Right cardiac atrium (tissue), 5 donors: ENCODE results near the gene FAM110A. TPM values are rescaled to one million over a fixed set of nuclear protein-coding genes. Genes with fewer than 3 reads are reported as not detected.
A peak's percentile ranks its signal among the peaks of the same experiment; 100 is the strongest.
"Not testable (repeated sequence)": the region's sequence is repeated elsewhere in the genome, so short reads cannot be mapped to it uniquely, and the experiment has no call there.

Experiments
- ATAC-seq, 2 donors: fragments of 200-7000 bp; cut with Tn5 transposase; one replicate each; pipeline versions ENCODE4 v1.8.0 to v1.9.1; 2020; ENCODE audit warnings: moderate library complexity in 2 of 2, mild to moderate bottlenecking in 1 of 2
- DNase-seq, 3 donors: peaks; one replicate each; pipeline ENCODE4 v3.0.0-alpha.2; 2020
- H3K27ac ChIP-seq: one replicate; pipeline ENCODE4 v1.5.1; 2013; ENCODE audit warnings: mild to moderate bottlenecking, low read length, control low read depth, moderate library complexity
- H3K27me3 ChIP-seq: one replicate; pipeline ENCODE4 v1.6.1; 2013; ENCODE audit not compliant: control insufficient read depth, insufficient read depth
- H3K4me1 ChIP-seq: one replicate; pipeline ENCODE4 v1.6.1; 2013; ENCODE audit warnings: low read length; ENCODE audit not compliant: control insufficient read depth, insufficient read depth
- H3K4me3 ChIP-seq: one replicate; pipeline ENCODE4 v1.5.1; 2013; ENCODE audit warnings: low read length, control low read depth
- H3K9me3 ChIP-seq: one replicate; pipeline ENCODE4 v1.6.1; 2013; ENCODE audit warnings: low read length; ENCODE audit not compliant: control insufficient read depth
- WGBS: extraction: QIAGEN DNeasy Blood & Tissue Kit; methylation state at CpG from one replicate; pipeline ENCODE4 v1.1.7; 2013; 5-methylcytosine and 5-hydroxymethylcytosine counted together
- intact Hi-C, 4 donors: fragments of 100-400 bp; cut with DNase I; formaldehyde crosslinking; loops; one replicate each; pipeline versions ENCODE4 v1.11.0 to v1.14.0; 2022 to 2023
- polyA plus RNA-seq: library from polyadenylated mRNA; stranded (reverse); fragments of 200-250 nt; gene quantifications from one replicate; pipeline ENCODE4 v1.2.3, GENCODE V29; 2013
- total RNA-seq, 4 donors: library from RNA; stranded (reverse); fragmentation: NEBNext Ultra II Directional; extraction: Animal tissue kit (Norgen Biotek cat#: 25700); gene quantifications; one replicate each; pipeline ENCODE4 v1.2.1, GENCODE V29; 2021
- donor health status: healthy with polysubstance abuse.
- donor health status: DM: no; HTN: yes; CAD: no.
- donor health status: DM: no; HTN: no; CAD: no.
- donor health status: DM: no; HTN: yes; CAD: no; lungs with severe emphysema.
- donor health status: DM: yes; HTN: yes; CAD: no.

Gene FAM110A
- total and polyA plus RNA-seq, 5 donors, result 2.6 to 4.3 (median 3.5) TPM

DNA sequence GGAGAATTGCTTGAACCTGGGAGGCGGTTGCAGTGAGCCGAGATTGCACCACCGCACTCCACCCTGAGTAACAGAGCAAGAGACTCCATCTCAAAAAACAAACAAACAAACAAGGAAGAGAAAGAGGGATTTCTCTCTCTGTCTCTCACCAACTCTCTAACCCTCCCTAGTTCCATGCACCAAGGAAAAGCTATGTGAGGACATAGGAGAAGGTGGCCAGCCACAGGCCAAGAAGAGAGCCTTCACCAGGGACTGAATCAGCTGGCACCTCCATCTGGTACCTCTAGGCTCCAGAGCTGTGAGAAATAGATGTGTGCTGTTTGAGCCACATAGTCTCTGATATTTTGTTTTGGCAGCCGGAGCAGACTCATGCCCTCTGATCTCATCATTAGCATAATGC, 9.0 kb upstream of the FAM110A start:
- DNase-seq (no peak), ATAC-seq (no peak)
- WGBS, result 83% methylated on average over 4 of the region's 4 CpGs
- intact Hi-C loops, result no loop called here
- Histone ChIP-seq H3K9me3 (no peaks in the 10 kb centered on the region), H3K4me1 (peaks cover 2% of the 10 kb centered on the region), H3K4me3 (no peak overlapping the region), H3K27ac (no peak overlapping the region), H3K27me3 (no peaks in the 10 kb centered on the region)

DNA sequence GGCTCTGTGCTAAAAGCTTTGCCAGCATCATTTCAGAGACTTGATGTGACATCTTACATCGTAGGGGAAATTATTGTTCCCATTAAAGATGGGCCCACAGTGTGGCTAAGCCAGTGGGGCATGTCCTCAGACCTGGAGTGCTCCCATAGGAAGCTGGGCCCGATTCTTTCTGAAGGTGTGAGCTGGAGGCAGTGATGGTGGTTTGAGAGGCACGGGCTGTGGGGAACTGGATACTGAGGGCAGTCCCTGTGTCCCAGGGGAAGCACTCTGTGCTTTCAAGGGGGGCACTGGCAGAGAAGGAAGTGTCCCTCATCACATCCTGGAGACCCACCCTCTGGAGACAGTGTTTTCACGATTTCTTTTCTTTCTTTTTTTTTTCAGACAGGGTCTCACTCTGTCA, 8.6 kb upstream of the FAM110A start:
- Histone ChIP-seq H3K27ac (no peak overlapping the region), H3K9me3 (no peaks in the 10 kb centered on the region), H3K4me3 (no peak overlapping the region), H3K4me1 (peaks cover 2% of the 10 kb centered on the region), H3K27me3 (no peaks in the 10 kb centered on the region)
- DNase-seq, result no peak
- no peak for ATAC-seq
- intact Hi-C loops, result no loop called here
- WGBS, result 71% methylated on average over 4 of the region's 4 CpGs

DNA sequence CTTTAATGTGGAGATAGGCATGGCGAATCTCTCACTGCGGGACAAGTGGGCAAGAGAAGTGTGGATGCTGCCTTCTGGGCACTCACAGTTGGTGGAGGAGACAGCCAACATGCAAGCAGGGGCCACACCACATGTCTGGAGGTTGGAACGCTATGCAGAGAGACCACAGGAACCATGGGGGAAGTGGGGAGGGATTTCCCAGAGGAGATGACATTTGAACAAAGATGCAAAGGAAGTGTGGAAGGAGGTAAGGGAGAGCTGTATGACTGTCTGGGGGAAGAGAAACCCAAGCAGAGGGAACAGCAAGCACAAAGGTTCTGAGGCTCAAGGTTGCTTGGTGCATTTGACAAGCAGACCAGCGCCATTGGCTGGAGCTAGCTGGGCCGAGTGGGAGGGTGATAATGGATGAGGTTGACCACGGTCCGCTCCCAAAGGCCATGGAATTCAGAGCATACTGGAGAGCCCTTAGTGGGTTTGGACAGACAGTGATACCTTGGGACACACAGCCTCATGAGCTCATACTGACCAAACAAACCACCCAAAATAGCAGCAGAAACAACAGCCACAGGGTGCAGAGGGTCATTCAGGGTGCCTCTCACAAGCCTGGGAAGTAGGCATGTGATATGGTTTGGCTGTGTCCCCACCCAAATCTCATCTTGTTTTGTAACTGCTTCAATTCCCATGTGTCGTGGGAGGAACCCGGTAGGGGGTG, 7.6 kb upstream of the FAM110A start:
- Histone ChIP-seq H3K27me3 (no peaks in the 10 kb centered on the region), H3K4me1 (peaks cover 2% of the 10 kb centered on the region), H3K27ac (no peak overlapping the region), H3K4me3 (no peak overlapping the region), H3K9me3 (no peaks in the 10 kb centered on the region)
- ATAC-seq (no peak), DNase-seq (no peak)
- intact Hi-C loops, result no loop called here
- 62% methylated on average over 9 of the region's 9 CpGs for WGBS

DNA sequence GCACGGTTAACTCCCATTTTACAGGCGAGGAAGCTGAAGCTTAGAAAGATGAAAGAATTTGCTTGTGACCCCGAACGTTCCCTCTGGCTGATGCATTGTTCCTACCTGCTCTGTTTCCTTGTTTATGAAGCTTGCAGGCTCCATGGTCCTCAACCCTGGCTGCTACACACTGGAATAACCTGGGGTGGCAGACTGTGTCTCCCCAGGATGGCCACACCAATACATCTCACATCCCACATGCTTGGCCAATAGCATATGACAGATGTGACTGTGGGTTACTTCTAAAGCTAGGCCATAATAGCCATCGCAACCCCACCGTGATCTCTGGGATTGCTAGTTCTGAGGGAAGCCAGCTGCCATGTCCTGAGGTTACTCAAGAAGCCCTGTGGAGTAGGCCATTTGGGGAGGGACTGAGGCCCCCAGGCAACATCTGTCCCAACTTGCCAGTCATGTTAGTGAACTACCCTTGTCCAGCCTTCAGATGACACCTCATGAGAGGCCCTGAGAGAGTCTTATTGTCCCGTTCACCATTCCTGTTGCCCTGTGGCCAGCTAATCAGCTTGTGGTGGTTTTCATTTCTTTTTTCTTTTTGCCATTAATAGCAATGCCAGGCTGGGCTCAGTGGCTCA, 6.7 kb upstream of the FAM110A start:
- H3K27ac ChIP-seq, result no peak overlapping the region
- ATAC-seq (no peak), DNase-seq (no peak)
- H3K9me3 ChIP-seq, result no peaks in the 10 kb centered on the region
- H3K4me3 ChIP-seq, result no peak overlapping the region
- 92% methylated on average over 7 of the region's 7 CpGs for WGBS
- H3K4me1 ChIP-seq, result peaks cover 2% of the 10 kb centered on the region
- no peaks in the 10 kb centered on the region for H3K27me3 ChIP-seq
- intact Hi-C loops, result no loop called here

DNA sequence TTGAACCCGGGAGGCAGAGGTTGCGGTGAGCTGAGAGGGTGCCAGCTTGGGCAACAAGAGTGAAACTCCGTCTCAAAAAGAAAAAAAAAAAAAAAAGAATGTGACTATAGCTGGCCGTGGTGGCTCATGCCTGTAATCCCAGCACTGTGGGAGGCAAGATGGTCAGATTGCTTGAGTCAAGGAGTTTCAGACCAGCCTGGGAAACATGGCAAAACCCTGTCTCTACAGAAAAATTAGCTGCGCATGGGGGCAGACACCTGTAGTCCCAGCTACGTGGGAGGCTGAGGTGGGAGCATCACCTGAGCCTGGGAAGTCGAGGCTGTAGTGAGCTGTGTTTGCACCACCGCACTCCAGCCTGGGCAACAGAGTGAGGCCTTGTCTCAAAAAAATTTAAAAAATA, 5.5 kb upstream of the FAM110A start:
- H3K27me3 ChIP-seq, H3K4me1 ChIP-seq, H3K4me3 ChIP-seq, H3K9me3 ChIP-seq, DNase-seq, ATAC-seq, intact Hi-C loops, H3K27ac ChIP-seq: not testable (repeated sequence)
- WGBS, result 94% methylated on average over 8 of the region's 8 CpGs

DNA sequence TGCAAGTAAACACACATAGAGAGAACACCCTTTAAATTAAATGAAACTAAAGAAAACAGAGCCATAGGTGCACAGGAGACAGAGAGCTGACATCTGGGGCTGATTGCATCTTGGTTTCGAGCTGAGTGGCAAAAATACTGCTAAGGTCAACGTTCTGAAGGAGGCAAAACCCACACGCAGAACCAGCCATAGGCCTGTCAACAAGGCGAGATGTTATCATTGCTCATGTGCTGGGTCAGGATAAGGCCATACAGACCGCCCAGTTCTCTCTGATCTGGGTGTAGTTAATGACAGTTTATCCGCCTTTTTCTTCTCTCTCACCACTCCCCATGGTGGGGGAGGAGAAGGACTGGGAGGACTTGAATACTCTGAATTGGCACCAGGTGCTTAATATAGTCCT, 4.5 kb upstream of the FAM110A start:
- no peaks in the 10 kb centered on the region for H3K27me3 ChIP-seq
- DNase-seq (no peak), ATAC-seq (no peak)
- no peaks in the 10 kb centered on the region for H3K9me3 ChIP-seq
- intact Hi-C loops, result no loop called here
- 56% methylated on average over 6 of the region's 6 CpGs for WGBS
- peaks cover 2% of the 10 kb centered on the region for H3K4me1 ChIP-seq
- H3K27ac ChIP-seq, result no peak overlapping the region
- H3K4me3 ChIP-seq, result no peak overlapping the region

DNA sequence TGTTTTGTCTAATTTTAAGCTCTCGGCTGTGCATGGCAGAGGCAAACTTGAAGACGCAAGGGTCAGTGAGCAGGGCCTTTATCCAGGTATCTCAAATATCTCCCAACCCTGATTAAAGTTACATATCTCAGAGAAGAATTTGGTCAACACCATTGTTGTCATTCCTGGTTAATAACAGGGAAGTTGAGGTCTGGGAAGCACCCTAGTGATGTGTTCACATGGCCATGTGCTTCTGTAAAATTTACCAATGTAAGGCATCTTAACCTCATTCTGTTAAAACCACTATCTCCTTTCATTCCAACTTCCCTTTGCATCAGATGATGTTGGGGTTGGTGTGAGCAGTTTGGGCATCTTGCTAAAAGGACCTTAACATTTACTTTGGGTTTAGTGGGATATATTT, 4.0 kb upstream of the FAM110A start:
- Histone ChIP-seq H3K4me3 (no peak overlapping the region), H3K27me3 (no peaks in the 10 kb centered on the region), H3K4me1 (peaks cover 4% of the 10 kb centered on the region), H3K27ac (no peak overlapping the region), H3K9me3 (no peaks in the 10 kb centered on the region)
- no peak for ATAC-seq
- WGBS, result 91% methylated on average over 2 of the region's 2 CpGs
- intact Hi-C loops, result no loop called here
- DNase-seq, result no peak

DNA sequence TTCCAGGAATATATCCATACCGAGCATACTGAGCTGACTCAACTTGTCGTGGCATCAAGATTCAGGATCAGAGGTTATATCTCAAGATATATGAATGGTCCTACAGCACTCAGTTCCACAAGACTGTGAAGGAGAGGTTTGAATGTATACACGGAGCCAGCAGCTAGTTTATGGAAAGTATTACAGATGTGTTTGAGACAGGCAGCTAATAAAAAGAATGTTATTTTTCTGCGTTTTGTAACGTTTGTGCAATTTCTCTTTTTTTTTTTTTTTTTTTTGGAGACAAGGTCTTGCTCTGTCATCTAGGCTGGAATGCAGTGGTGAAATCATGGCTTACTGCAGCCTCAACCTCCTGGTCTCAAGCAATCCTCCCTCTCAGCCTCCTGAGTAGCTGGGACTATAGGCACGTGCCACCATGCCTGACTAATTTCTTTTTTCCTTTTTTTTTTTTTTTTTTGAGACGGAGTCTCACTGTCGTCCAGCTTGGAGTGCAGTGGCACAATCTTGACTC, 3.4 kb upstream of the FAM110A start:
- no peak for ATAC-seq
- no peak overlapping the region for H3K4me3 ChIP-seq
- H3K9me3 ChIP-seq, result no peaks in the 10 kb centered on the region
- no peaks in the 10 kb centered on the region for H3K27me3 ChIP-seq
- intact Hi-C loops, result no loop called here
- no peak overlapping the region for H3K27ac ChIP-seq
- H3K4me1 ChIP-seq, result peaks cover 4% of the 10 kb centered on the region
- DNase-seq, result no peak
- WGBS, result 74% methylated on average over 8 of the region's 8 CpGs

DNA sequence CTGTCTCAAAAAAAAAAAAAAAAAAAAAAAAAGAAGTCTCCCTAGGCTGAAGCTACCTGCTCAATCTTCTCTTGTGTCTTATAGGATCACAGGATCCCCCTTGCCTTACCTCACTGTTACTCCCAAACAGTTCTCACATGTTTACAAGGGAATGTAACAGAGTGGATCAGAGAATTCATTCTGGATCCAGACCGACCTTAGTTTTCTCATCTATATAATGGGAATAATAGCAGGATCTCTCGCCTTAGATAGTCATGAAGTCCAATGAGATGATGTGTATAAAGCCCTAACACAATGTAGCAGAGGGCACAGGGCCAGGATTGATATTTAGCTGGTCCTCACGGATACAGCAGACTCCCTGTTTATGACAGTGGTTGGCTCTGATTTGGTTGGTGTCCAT, 2.3 kb upstream of the FAM110A start:
- intact Hi-C loops, result no loop called here
- Histone ChIP-seq H3K4me1 (peaks cover 8% of the 10 kb centered on the region), H3K27me3 (no peaks in the 10 kb centered on the region), H3K9me3 (no peaks in the 10 kb centered on the region), H3K27ac (no peak overlapping the region), H3K4me3 (no peak overlapping the region)
- DNase-seq (no peak), ATAC-seq (no peak)
- WGBS, result 85% methylated on average over 3 of the region's 3 CpGs

DNA sequence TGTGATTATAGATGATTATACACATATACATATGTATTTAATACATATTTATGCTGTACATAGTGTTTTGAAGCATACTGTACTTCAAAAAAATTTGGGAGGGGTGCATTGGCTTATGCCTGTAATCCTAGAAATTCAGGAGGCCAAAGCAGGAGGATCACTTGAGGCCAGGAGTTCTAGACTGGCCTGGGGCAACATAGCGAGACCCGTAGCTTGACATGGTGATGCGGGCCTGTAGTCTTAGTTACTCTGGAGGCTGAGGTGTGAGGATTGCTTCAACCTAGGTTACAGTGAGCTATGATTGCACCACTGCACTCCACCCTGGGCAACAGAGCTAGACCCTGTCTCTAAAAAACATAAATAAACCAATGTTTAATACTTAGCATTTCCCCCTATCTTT, 1.6 kb upstream of the FAM110A start:
- no peak overlapping the region for H3K27ac ChIP-seq
- peaks cover 8% of the 10 kb centered on the region for H3K4me1 ChIP-seq
- DNase-seq (no peak), ATAC-seq (no peak)
- 97% methylated on average over 3 of the region's 3 CpGs for WGBS
- no peaks in the 10 kb centered on the region for H3K9me3 ChIP-seq
- intact Hi-C loops, result no loop called here
- H3K27me3 ChIP-seq, result no peaks in the 10 kb centered on the region
- H3K4me3 ChIP-seq, result no peak overlapping the region

DNA sequence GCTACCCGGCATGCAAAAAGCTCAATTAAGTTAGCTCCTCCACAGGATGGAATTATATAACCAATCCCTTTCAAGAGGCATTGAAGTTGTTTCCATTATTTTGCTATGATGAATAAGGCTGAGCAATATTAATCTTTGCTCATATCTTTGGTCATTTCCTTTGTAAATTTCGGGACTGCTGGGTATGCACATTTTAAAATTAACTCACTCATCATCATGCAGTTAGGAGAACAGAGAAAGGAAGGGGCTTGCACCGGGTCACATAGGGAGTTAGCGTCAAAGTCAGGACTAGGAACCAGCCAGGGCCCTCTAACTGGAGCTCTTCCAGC, 430 bp upstream of the FAM110A start:
- ATAC-seq, result no peak
- intact Hi-C loops, result no loop called here
- peak overlapping the region; percentile 80 for H3K27ac ChIP-seq

More for the DNA sequence above, 430 bp upstream of the FAM110A start:
- no peaks in the 10 kb centered on the region for H3K27me3 ChIP-seq
- WGBS, result 5% methylated on average over 4 of the region's 4 CpGs
- H3K4me3 ChIP-seq, result peak overlapping the region; percentile 75
- no peaks in the 10 kb centered on the region for H3K9me3 ChIP-seq
- no peak for DNase-seq
- H3K4me1 ChIP-seq, result peaks cover 8% of the 10 kb centered on the region
